Transverse colon (tissue), 4 donors: ENCODE measurements around the gene EIF6. TPM values are rescaled to one million over a fixed set of nuclear protein-coding genes. Genes with fewer than 3 reads are reported as not detected.
A peak's percentile ranks its signal among the peaks of the same experiment; 100 is the strongest.

Experiments
- DNase-seq: peaks from one replicate; pipeline ENCODE4 v3.0.0-alpha.2; 2019
- H3K27ac ChIP-seq, 4 donors: fragments of 200-600 bp; sonication (generic); 2 replicates each; pipeline ENCODE4 v1.5.1; 2016 to 2018; ENCODE audit warnings: inconsistent platforms in 4 of 4
- H3K27me3 ChIP-seq: fragments of 200-600 bp; sonication (generic); 2 replicates; pipeline ENCODE4 v1.5.1; 2017; ENCODE audit warnings: inconsistent platforms
- H3K36me3 ChIP-seq, 4 donors: fragments of 200-600 bp; sonication (generic); 2 replicates each; pipeline ENCODE4 v1.5.1; 2017 to 2019; ENCODE audit warnings: inconsistent platforms in 4 of 4
- H3K4me1 ChIP-seq, 4 donors: fragments of 200-600 bp; sonication (generic); 2 replicates each; pipeline ENCODE4 v1.5.1; 2017 to 2020; ENCODE audit warnings: inconsistent platforms in 4 of 4
- H3K4me3 ChIP-seq, 4 donors: fragments of 200-600 bp; sonication (generic); 1 replicate in 1 of 4; 2 replicates in 3 of 4; pipeline versions ENCODE4 v1.5.1 to v1.6.1; 2017 to 2019; ENCODE audit warnings: inconsistent platforms in 4 of 4
- H3K9me3 ChIP-seq, 2 donors: fragments of 200-600 bp; sonication (generic); 2 replicates each; pipeline ENCODE4 v1.5.1; 2017 to 2019; ENCODE audit warnings: inconsistent platforms in 2 of 2
- EP300 ChIP-seq: sonication (generic); formaldehyde crosslinking; IDR thresholded peaks from one replicate; pipeline ENCODE4 v1.6.1; 2017; ENCODE audit warnings: antibody characterized with exemption, low read depth
- POLR2A ChIP-seq: fragments of 450-650 bp; IDR thresholded peaks from one replicate; pipeline ENCODE4 v1.6.1; 2016; ENCODE audit warnings: antibody characterized with exemption, mild to moderate bottlenecking, moderate library complexity
- POLR2AphosphoS5 ChIP-seq, 3 donors: sonication (generic); formaldehyde crosslinking; IDR thresholded peaks; one replicate each; pipeline ENCODE4 v1.6.1; 2016; ENCODE audit warnings: antibody characterized with exemption in 3 of 3
- WGBS, 2 donors: methylation state at CpG; one replicate each; pipeline ENCODE4 v1.1.5; 2018; ENCODE audit warnings: low coverage in 1 of 2; 5-methylcytosine and 5-hydroxymethylcytosine counted together
- in situ Hi-C, 4 donors: fragments of 200-750 bp; cut with MboI; loops; one replicate each; pipeline versions ENCODE4 v1.15.0 to v1.15.1; 2017; ENCODE audit warnings: low sequenced_read_pairs in 3 of 4, low pct_ligation_motif_present in 1 of 4, low pct_unique_long_range_greater_than_20kb in 1 of 4
- intact Hi-C: fragments of 100-400 bp; cut with DNase I; formaldehyde crosslinking; loops from one replicate; pipeline ENCODE4 v1.15.1; 2023; ENCODE audit warnings: low total_unique reads
- total RNA-seq, 4 donors: library from RNA; depleted of rRNA; stranded (reverse); fragments of >200 nt; gene quantifications; one replicate each; pipeline ENCODE4 v1.1.0, GENCODE V29; 2016
- TF ChIP-seq, protein P1 (sequence below), 5 experiments: fragments of 200-600 bp in 3 of 5; fragments of 450-650 bp in 2 of 5; sonication (generic) in 3 of 5; IDR thresholded peaks; 1 replicate in 2 of 5; 2 replicates in 3 of 5; pipeline ENCODE4 v1.5.1; 2016 to 2017; ENCODE audit warnings: antibody characterized with exemption in 5 of 5, inconsistent platforms in 3 of 5, mild to moderate bottlenecking in 2 of 5, moderate library complexity in 1 of 5

Gene EIF6
- total RNA-seq, 4 donors from 2014 or later: 54.9 to 168 (median 100) TPM

- 79 to 90% methylated on average over 2 to 13 of the region's 13 CpGs for WGBS, 2 donors
- H3K9me3 ChIP-seq: no peaks in the 10 kb centered on the region
- no peak for DNase-seq
- TF ChIP-seq EP300 (no peak), POLR2A (no peak), POLR2AphosphoS5 (IDR thresholded peaks at IDR 0.05) (no peak)
- TF ChIP-seq, protein P1, sequence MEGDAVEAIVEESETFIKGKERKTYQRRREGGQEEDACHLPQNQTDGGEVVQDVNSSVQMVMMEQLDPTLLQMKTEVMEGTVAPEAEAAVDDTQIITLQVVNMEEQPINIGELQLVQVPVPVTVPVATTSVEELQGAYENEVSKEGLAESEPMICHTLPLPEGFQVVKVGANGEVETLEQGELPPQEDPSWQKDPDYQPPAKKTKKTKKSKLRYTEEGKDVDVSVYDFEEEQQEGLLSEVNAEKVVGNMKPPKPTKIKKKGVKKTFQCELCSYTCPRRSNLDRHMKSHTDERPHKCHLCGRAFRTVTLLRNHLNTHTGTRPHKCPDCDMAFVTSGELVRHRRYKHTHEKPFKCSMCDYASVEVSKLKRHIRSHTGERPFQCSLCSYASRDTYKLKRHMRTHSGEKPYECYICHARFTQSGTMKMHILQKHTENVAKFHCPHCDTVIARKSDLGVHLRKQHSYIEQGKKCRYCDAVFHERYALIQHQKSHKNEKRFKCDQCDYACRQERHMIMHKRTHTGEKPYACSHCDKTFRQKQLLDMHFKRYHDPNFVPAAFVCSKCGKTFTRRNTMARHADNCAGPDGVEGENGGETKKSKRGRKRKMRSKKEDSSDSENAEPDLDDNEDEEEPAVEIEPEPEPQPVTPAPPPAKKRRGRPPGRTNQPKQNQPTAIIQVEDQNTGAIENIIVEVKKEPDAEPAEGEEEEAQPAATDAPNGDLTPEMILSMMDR (IDR thresholded peaks at IDR 0.05): no peak
- no peaks in the 10 kb centered on the region for H3K27me3 ChIP-seq
- peaks cover 17 to 38% (median 30%) of the 10 kb centered on the region in 4 donors for H3K4me1 ChIP-seq
- intact Hi-C loops (loop anchor here (2.0 kb wide), 1 partner anchor 131 kb away; the partner anchor contains the start of gene GDF5), in situ Hi-C loops (loop anchor here in 2 of 4 donors (10.0 kb wide), 1 partner anchor 137 kb away; no protein-coding TSS in a partner anchor)
- H3K27ac ChIP-seq: peak overlapping the region; percentile 49 to 74 (median 64)
- no peak overlapping the region for H3K4me3 ChIP-seq
- H3K36me3 ChIP-seq: no peaks in the 10 kb centered on the region
These were observed 23.4 kb upstream of the EIF6 start for GRCh38 chr20:35307666-35308653.

GRCh38 chr20:35306931-35307517 lies 22.5 kb upstream of the EIF6 start:
- no peak for TF ChIP-seq EP300
- TF ChIP-seq, protein P1 (IDR thresholded peaks at IDR 0.05): peak; percentile 55 to 72 (median 67)
- TF ChIP-seq POLR2AphosphoS5 (IDR thresholded peaks at IDR 0.05): no peak
- Histone ChIP-seq H3K9me3 (no peaks in the 10 kb centered on the region), H3K27me3 (no peaks in the 10 kb centered on the region), H3K27ac (peak overlapping the region; percentile 49 to 74 (median 64)), H3K36me3 (no peaks in the 10 kb centered on the region), H3K4me1 (peaks cover 17 to 43% (median 30%) of the 10 kb centered on the region in 4 donors), H3K4me3 (no peak overlapping the region)
- in situ Hi-C loops: loop anchor here in 2 of 4 donors (10.0 kb wide), 1 partner anchor 138 kb away; no protein-coding TSS in a partner anchor
- WGBS, 2 donors: 40 to 41% methylated on average over 3 to 4 of the region's 4 CpGs
- intact Hi-C loops: loop anchor here (2.0 kb wide), 1 partner anchor 132 kb away; the partner anchor contains the start of gene GDF5
- DNase-seq: peak; percentile 64

DNA sequence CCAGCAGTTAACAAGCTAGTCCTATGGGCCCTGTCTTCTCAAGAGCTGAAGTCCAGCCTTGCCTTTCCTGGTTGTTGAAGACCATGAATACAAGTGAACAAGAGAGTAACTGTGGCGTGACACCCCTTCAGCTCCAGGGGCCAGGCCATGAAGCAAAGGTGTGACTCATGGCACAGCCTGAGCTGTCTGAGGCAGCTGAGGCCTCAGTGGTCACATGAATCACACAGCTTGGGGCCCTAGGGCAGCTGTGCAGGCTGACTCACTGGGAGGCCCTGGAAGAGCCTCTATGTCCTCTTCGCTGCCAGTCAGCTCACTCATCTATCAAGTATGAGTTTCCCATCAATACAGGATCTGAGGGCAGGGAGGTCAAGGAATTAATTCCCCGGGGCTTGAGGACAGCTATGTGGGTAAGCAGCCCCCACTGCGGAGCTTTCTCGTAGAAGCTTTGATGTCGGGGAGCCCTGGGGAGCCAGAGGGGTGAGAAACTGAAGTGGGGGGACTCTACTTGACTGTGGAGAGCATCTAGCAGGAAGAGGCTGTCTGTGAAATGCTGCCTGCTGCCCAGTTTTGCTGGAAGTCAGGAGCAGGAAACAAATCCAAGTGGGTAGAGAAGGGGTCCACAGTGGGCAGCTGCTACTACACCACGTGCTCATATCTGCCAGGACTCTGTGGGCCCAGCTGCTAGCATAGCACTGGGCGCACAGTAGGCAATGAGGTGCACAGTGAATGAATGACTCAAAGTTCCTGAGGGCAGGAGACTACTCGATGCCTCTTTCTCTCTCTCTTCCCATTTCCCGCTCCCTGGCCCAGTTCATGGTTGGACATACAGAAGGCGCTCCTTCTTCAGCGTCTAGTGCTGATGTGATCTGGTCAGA lies 21.3 kb upstream of the EIF6 start:
- DNase-seq: peak; percentile 59
- no peaks in the 10 kb centered on the region for H3K36me3 ChIP-seq
- no peak overlapping the region for H3K4me3 ChIP-seq
- H3K27me3 ChIP-seq: no peaks in the 10 kb centered on the region
- no peaks in the 10 kb centered on the region for H3K9me3 ChIP-seq
- intact Hi-C loops: loop anchor here (2.0 kb wide), 1 partner anchor 133 kb away; the partner anchor contains the start of gene GDF5
- peak in 1 of 3 donors; percentile 50 for TF ChIP-seq POLR2AphosphoS5 (IDR thresholded peaks at IDR 0.05)
- no peak for TF ChIP-seq EP300
- TF ChIP-seq, protein P1 (IDR thresholded peaks at IDR 0.05): no peak
- WGBS, 2 donors: 78 to 95% methylated on average over 3 to 12 of the region's 12 CpGs
- peak overlapping the region; percentile 49 to 74 (median 64) for H3K27ac ChIP-seq
- in situ Hi-C loops: loop anchor here in 2 of 4 donors (10.0 kb wide), 1 partner anchor 139 kb away; no protein-coding TSS in a partner anchor
- H3K4me1 ChIP-seq: peaks cover 17 to 43% (median 28%) of the 10 kb centered on the region in 4 donors
